Putamen (tissue), 1 donor: ENCODE measurements around the gene ACY1.

ENCODE experiments used
- DNase-seq: peaks from one replicate; pipeline ENCODE4 v3.0.0-alpha.2; 2016; ENCODE audit warnings: low spot score

The ACY1 gene

DNA sequence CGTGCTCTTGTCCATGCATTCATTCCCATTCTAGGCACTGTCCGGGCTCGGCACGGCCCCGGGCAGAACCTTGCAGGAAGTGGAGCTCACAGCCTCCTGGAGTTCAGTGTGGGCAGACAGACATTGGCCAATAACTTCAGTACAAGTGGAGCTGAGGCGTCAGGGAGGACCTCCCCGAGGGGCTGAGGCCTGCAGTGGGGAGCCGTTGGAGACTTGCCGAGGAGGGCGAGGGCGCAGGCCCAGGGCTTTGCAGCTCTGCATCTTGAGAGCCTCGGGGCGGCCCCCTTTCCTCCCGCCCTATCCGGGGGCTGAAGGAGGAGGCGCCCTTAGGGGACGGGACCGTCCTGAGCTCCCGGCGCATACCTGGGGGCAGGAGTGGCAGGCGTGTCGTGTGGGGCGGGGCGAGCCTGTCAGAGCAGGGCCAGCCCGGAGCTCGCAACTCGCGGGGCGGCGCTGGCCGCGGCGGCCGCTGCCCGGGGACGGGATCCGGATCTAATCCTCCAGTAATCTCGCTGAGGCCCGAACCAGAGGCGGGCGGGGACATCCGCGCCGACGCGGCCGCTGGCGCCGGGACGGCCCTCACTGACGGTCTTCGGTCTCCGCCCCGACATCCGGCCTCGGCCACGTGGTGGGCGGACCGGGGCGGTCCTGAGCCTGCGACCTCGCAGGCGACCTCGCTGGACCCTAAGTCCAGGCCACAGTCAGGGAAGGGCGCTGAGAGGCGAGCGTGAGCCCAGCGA lies at the start of gene ACY1:
Gene ACY1, plus strand, starts transcription at position 698 of the 740 bp plus-strand sequence. CDS start 530 bp downstream, outside the sequence.
- DNase-seq: peak; percentile 83

DNA sequence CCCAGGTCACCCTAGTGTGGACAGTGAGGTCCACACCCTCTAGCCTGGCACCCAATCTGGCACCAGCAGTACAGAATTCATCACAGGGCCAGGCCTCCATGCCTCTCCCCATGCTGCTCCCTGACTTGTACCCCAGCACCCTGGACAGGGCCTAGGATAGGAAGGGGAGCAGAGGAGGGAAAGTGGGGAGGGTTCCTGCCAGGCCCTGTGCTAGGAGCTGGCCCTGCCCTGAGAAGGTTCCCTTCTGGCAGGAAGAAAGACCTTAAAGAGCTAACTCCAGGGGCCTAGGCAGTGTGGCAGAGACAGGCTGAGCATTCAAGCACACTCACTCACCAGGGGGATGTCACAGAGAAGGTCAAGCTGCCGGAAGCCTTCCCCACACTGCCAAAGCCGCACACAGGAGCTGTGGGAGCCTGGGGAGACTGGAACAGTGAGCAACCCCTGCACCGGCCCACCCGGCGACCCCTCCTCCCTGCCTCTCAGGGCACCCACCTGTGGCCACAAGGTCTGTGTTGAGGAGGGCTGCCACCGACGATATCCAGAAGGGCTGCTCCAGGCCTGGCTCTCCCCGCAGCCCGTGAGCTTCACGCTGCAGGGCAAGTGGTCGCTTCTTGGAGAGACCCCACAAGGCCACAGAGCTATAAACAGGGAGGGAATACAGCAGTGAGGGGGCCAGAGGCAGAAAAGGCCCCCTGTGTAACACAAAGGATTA lies 49.0 kb upstream of the ACY1 start:
- no peak for DNase-seq

DNA sequence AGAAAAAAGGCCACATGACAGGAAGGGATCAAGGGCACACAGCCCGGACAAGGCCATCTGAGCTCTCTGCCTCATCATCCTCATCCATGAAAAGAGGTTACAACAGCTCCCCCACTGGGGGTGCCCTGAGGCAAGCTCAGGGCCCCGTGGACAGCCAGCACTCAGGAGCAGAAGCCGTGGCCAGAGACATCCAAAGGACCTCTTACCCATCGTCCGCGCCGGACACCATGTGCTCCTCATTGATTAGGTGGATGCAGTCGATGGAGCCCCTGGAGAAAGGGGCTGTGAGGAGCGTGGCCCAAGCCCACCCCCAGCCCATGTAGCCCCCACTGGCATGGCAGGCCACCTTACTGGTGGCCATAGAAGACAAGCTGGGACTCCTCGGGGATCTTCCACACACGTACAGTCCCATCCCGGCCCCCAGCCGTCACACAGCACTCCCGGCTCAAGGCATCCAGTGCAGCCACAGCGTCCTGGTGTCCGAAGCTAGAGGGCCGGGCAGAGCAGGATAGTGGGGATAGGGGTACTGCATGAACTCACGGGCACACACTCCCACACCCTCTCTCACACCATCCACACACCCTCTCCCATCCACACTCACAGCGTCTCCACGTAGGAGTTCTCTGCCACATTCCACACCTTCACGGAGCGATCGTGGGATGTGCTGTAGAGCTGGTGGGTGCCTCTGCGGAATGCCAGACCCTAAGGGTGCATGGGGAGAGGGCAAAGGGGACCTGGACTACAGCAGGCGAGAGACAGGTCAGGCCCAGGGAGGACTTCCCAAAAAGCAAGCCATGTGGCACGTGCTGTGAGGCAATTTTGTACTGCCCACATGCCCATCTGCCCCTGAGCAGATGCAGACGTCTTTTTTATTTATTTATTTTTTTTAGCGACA lies 48.1 kb upstream of the ACY1 start:
- no peak for DNase-seq

- no peak for DNase-seq
Observed at GRCh38 chr3:51935886-51936755, 47.2 kb upstream of the ACY1 start.

- DNase-seq: no peak
Observed at GRCh38 chr3:51937014-51937413, 46.3 kb upstream of the ACY1 start.

GRCh38 chr3:51937611-51938450 lies 45.5 kb upstream of the ACY1 start:
- no peak for DNase-seq

- DNase-seq: no peak
Observed at GRCh38 chr3:51938780-51939425, 44.4 kb upstream of the ACY1 start.

GRCh38 chr3:51940648-51941462 lies 42.5 kb upstream of the ACY1 start:
- DNase-seq: no peak

GRCh38 chr3:51941463-51941797 lies 41.9 kb upstream of the ACY1 start:
- no peak for DNase-seq

DNA sequence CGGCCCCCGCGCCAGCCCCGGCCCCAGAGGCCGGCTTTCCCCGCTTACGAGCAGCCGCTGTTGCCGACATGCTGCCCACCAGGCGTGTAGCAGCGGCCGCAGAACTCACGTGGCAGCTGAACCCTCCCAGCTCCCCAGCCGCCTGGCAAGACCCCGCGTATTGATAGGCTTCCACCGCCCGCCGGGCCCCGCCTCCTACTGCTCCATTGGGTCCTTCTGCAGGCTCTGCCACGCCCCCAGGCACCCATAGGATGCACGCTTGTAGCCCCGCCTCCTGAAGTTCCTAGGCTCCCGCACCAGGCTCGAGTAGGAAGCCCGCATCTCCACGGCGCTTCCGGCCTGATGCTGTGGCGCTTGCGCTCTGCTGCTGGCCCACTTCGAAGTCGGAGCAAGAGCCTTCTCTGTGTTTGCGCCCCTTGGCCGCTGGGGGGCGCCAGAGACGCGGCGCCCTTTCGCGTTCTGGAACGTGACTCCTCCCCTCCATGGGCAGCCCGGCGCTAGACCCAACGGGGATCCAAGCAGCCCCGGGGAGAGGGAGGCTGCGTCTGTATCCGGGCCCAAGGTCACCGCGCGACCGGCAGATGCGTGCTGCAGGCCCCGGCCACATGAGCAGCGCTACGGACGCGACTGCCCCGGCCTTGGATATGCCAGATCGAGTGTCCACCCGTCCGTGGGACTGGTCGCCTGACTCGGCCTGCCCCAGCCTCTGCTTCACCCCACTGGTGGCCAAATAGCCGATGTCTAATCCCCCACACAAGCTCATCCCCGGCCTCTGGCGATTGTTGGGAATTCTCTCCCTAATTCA lies 41.3 kb upstream of the ACY1 start, which contains the start of the genes PARP3 and RRP9:
Gene PARP3, plus strand, starts transcription at position 566 of the 805 bp plus-strand sequence. CDS start 993 bp downstream, outside the sequence.
Gene RRP9, minus strand, starts transcription at position 107 of the 805 bp plus-strand sequence. Its CDS starts 37 bp downstream, at position 70.
- DNase-seq: peak; percentile 100

DNA sequence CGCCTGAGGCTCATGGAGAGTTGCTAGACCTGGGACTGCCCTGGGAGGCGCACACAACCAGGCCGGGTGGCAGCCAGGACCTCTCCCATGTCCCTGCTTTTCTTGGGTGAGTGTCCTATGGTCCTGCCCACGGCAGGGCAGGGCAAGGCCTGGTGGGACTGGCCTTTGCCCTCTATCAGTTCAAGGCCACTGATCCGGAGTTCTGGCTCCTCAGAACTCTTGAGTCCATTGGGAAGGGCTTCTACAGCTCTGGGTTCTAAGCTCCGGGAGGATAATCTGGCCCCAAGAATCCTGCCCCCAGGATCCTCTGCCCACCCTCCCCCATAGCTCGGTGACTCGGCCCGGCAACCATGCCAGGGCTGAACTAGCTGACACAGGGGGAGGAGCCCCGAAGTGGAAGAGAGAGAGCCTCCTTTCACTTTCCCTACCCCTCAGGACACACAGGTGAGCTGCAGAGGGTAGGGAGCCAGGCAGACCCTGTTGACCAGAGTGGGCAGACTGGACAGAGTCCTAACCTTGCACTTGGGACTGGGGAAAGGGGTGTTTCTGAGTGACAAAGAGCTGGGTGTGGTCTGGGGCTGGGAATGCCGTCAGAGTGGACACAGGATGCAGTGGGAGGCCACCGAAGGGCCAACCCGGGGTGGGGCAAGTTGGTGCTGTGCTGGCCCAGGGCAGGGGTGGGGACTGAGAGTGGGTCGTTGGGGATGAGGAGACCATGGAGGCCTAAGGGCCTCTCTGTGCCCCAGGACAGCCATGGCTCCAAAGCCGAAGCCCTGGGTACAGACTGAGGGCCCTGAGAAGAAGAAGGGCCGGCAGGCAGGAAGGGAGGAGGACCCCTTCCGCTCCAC lies 40.5 kb upstream of the ACY1 start:
- no peak for DNase-seq

DNA sequence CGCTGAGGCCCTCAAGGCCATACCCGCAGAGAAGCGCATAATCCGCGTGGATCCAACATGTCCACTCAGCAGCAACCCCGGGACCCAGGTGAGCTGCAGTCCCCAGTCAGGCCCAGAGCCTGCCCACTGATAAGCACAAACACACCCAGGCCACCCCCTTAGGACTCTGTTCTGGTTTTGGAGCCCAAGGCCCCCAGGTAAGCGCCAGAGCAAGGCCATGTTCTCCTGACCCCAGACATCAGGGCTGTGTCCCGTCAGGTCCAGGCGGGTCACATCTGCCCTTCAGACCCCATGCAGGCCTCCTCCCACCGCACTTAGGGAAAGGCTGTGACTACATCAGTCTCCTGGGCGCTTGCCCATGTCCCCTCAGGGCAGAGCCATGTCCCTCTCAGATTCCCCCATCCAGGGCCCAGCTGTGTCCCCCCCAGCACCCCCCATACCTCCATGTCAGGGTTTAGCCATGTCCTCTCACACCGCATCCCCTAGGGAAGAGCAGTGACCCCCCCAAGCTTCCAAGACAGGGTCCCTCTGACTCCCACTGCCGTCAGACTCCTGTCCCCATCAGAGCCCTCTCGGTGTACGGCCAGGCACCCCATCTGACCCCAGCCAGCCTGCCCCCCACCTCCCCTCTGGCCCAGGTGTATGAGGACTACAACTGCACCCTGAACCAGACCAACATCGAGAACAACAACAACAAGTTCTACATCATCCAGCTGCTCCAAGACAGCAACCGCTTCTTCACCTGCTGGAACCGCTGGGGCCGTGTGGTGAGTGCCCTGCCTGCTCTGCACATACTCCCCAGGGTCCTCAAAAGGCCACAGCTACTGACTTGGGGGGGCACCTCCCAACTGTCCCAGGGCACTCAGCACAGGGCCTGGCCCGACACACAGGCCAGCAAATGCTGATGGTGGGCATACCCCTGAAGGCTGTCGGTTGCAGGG lies 39.6 kb upstream of the ACY1 start:
- DNase-seq: no peak

DNA sequence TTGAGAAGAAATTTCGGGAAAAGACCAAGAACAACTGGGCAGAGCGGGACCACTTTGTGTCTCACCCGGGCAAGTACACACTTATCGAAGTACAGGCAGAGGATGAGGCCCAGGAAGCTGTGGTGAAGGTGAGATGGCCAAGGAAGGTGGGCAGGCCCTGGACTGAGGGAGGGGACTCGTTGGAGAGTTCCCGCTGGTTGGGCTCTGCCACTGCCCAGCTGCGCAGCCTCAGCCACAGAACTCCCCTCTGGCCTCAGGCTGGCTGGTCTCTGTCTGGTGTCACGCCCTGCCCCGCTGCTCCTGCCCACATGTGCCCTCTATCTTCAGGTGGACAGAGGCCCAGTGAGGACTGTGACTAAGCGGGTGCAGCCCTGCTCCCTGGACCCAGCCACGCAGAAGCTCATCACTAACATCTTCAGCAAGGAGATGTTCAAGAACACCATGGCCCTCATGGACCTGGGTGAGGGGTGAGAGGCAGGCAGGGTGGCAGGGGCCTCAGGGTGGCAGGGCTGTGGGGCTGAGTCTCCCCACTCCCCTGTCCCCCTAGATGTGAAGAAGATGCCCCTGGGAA lies 38.8 kb upstream of the ACY1 start:
- DNase-seq: no peak

DNA sequence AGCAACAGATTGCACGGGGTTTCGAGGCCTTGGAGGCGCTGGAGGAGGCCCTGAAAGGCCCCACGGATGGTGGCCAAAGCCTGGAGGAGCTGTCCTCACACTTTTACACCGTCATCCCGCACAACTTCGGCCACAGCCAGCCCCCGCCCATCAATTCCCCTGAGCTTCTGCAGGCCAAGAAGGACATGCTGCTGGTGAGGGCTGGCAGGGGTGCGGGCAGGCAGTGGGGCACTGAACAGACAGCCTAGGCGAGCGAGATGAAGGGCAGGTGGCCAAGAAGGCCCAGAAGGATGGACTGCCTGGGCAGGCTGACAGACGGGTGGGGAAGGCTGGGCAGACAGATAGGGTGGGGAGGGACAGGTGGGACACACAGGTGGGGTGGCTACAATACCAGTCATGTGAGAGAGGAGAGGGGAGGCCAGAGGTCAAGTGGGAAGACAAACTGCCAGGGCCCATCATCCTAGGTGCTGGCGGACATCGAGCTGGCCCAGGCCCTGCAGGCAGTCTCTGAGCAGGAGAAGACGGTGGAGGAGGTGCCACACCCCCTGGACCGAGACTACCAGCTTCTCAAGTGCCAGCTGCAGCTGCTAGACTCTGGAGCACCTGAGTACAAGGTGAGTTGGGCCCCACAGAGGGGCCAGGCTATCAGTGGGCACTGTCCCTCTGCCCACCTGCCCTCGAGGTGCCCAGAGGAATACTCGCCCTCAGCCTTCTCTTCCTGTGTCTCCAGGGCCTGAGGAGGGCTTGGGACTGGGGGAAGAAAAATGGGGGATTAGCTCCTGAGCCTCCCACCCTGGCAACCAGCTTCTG lies 38.1 kb upstream of the ACY1 start:
- DNase-seq: no peak
